GM18907 (cell line): ENCODE measurements around the gene IQSEC3.
"Not testable (repeated sequence)": the region's sequence is repeated elsewhere in the genome, so short reads cannot be mapped to it uniquely, and the experiment has no call there.

Experiments used
- ATAC-seq: cut with Tn5 transposase; IDR thresholded peaks from one replicate; pipeline ENCODE4 v1.9.1; 2021; ENCODE audit warnings: mild to moderate bottlenecking, moderate library complexity; ENCODE audit not compliant: unreplicated experiment

Gene IQSEC3

GRCh38 chr12:177336-177979 lies 110.9 kb downstream of the IQSEC3 start:
- no peak for ATAC-seq

GRCh38 chr12:177980-178828 lies 111.6 kb downstream of the IQSEC3 start:
- no peak for ATAC-seq

DNA sequence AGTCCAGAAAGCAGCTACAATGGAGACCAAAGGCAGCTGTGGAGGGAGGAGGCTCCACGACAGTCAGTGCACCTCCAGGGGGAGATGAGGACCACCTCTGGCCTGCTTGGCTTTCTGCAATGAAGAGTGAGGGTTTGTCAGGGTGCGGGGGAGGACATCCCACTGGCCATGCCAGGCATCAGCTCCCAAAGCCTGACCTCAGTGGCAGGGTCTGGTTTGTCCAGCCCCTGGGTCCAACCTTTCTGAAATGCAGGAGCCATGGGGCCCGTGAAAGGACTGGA lies 112.2 kb downstream of the IQSEC3 start:
- ATAC-seq: no peak

- no peak for ATAC-seq
These were observed 112.7 kb downstream of the IQSEC3 start for GRCh38 chr12:179131-179884.

DNA sequence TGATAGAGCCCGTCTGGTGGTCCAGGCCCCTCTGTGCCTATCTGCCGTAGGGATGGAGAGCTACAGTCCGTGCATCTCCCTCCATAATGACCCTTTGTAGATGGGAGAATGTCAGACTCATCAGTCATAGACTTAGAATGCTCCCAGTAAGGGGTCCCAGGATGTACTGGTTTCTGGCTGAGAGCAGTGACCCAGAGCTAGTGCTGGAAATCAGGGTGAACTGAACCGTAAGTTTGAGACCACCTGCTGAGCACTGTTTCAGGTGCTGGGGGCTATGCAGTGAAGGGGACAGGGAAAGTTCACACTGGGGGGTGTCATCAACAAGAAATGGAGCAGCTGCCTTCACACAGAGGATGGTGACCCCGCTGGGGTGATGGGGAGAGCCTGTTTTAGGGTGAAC lies 113.3 kb downstream of the IQSEC3 start:
- no peak for ATAC-seq

DNA sequence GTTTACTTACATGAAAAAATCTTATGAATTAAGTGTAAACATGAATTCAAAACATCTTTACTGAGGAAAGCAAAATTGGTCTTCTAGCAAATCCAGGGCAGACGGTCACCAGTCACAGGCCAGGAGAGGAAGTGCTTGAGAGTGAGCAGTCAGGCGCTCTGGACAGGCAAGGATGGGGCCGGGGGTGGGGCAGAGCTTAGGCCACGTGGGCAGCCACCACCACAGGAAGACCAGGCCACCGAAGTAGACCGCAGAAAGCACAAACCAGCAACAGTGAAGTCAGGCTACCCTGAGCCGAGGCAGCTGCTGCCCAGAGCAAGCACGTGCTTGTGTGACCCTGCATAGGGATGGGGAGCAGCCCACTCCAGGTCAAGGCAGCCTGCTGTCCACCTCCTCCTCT lies 113.9 kb downstream of the IQSEC3 start:
- no peak for ATAC-seq

GRCh38 chr12:181921-182320 lies 115.4 kb downstream of the IQSEC3 start:
- no peak for ATAC-seq

DNA sequence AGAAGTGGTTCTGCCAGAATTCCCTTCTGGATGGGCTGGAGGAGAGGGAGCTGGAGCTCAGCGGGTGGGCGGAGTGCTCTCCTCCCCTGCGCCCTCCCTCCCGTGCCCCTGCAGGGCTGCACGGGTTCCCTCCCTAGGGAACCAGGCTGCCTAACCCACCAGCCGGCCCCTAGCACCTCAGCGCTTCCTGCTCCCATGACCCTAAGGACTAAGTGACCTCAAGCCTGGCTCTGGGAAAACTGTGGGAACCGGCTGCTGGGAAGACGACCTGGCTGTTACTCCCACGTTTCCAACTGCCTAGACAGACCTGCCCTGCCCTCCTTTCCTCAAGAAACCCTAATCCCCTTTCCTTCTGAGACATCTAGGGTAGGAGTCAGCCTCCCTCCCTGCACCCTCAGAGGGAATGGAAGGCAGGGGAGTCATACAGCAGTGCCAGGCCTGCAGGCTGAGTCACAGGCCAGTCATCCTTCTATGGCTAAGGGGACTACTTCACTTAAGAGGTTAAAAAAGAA lies 115.9 kb downstream of the IQSEC3 start:
- no peak for ATAC-seq

GRCh38 chr12:184811-185575 lies 118.4 kb downstream of the IQSEC3 start:
- ATAC-seq: no peak

GRCh38 chr12:185576-185955 lies 119.0 kb downstream of the IQSEC3 start:
- no peak for ATAC-seq

GRCh38 chr12:186006-186625 lies 119.5 kb downstream of the IQSEC3 start:
- no peak for ATAC-seq

DNA sequence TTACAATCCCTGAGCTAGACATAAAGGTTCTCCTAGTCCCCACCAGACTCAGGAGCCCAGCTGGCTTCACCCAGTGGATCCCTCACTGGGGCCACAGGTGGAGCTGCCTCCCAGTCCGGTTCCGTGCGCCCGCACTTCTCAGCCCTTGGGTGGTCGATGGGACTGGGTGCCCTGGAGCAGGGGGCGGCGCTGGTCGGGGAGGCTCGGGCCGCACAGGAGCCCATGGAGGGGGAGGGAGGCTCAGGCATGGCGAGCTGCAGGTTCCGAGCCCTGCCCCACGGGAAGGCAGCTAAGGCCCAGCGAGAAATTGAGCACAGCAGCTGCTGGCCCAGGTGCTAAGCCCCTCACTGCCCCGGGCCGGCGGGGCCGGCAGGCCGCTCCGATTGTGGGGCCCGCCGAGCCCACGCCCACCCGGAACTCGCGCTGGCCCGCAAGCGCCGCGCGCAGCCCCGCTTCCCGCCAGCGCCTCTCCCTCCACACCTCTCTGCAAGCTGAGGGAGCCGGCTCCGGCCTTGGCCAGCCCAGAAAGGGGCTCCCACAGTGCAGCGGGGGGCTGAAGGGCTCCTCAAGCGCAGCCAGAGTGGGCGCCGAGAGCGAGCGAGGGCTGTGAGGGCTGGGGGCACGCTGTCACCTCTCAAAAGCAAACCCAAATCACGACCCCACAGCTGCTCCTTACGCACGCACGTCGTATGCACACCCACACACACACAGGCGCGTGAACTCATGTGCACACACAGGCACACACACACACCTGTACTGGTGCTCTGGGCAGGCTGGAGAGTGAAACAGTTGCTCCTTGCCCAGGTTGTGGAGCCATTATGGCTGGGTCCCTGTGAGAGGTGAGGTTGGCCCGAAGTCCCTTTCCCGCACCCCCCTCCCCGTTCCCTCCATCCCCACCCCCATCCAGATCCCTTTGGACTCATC lies 121.7 kb downstream of the IQSEC3 start:
- not testable (repeated sequence) for ATAC-seq

DNA sequence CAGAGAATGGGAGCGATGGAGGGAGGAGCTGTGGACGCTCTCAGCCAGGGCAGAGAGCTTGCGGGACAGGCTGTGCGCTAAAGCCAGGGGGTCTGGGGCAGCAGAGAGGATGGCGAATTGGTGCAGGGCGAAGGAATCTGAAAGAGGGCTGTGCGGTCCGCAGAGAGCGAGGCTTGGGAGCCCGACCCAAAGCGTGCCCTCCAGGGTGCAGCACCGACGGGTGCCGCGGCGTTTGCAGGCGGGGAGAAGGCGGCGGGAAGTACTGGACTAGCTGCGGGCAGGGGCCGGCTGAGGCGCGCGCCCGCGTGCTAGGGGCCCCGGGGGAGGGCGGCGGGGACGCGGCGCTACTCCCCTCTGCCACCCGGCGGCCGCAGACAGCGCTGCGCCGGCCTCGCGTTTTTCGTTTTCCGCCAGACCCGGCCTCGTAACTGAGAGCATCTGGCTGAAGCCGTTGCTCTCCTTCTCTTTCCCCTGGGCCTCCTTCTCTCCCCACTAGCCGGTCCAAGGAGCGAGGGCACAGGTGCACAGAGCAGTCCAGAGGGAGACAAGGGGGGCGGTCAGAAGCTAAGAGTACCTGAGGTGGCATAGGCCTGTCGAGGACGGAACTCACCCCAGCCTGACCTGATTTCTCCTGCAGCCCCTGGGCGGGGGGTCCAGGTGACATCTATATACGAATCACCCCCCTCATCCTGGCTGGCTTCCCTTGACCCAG lies 122.5 kb downstream of the IQSEC3 start:
- ATAC-seq: no peak

GRCh38 chr12:189622-189962 lies 123.0 kb downstream of the IQSEC3 start:
- no peak for ATAC-seq

- no peak for ATAC-seq
These were observed 124.3 kb downstream of the IQSEC3 start for GRCh38 chr12:190881-191280.

DNA sequence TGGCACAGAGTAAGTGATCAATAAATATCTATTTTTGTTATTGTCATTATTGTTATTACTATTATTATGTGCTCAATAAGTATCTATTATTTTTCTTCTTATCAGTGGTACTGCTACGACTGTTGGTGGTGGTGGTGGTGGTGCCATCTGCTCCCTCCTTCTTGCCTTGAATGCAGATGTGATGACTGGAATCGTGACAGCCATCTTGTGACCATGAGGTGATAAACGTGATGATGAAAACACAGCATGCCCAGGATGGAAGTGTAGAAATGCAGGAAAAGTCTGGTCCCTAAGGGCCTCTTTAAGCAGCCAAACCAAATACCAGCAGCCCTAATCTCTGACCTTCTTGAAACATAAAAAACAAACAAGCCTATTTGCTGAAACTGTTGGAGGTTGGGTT lies 125.0 kb downstream of the IQSEC3 start:
- ATAC-seq: no peak

DNA sequence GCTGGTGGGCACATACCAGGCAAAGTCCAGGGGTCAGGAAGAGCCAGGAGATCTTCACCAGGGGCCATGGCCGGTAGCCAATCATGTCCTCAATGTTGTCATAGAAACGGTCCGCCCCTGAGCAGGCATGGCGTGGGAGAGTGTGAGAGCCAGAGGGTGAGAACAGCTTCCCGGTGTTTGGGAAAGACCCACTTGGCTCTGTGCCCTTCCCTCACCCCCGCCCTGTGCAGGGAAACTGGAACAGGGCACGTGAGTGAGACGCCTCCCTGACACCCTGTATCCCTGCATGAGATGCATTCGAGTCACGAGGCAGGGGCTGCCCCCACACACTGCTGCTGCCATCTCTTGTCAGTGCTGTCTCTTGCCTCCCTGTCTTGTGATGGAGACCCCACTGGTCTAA lies 126.7 kb downstream of the IQSEC3 start:
- ATAC-seq: no peak

DNA sequence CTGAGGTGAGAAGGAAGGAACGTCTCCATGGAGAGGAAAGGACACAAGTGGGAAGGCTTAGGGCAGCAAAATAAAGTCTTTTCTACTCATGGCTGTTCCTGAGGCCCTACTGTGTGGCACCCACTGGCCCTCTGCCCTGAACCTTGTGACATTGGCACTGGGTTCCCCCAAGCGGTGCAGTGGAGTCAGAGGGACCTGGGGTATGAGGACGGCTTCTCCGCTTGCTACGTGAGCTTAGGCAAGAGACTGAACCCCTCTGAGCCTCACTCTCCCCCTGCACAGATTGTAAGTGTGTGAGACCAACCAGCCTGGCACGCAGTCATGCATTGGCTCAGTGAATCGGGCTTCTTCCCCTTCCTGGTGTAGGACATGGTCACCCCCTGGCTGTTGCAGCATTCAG lies 127.7 kb downstream of the IQSEC3 start:
- no peak for ATAC-seq

GRCh38 chr12:195156-195555 lies 128.6 kb downstream of the IQSEC3 start:
- no peak for ATAC-seq
